Progenitor cell of endocrine pancreas (in vitro differentiated cells): ENCODE data around the gene PDIA3. TPM values are rescaled to one million over a fixed set of nuclear protein-coding genes. Genes with fewer than 3 reads are reported as not detected.
"Not testable (repeated sequence)": the region's sequence is repeated elsewhere in the genome, so short reads cannot be mapped to it uniquely, and the experiment has no call there.

Experiments used
- DNase-seq: peaks from one replicate; pipeline ENCODE4 v3.0.0; 2021; ENCODE audit warnings: low spot score; ENCODE audit not compliant: unreplicated experiment
- H3K27ac Mint-ChIP-seq: 2 replicates; pipeline ENCODE4 v1.8.0; 2021; ENCODE audit warnings: mild to moderate bottlenecking, moderate library complexity, mixed read lengths
- H3K27me3 Mint-ChIP-seq: 2 replicates; pipeline ENCODE4 v1.8.0; 2021; ENCODE audit warnings: mixed read lengths
- H3K36me3 Mint-ChIP-seq: 2 replicates; pipeline ENCODE4 v1.8.0; 2022; ENCODE audit warnings: mixed read lengths; ENCODE audit not compliant: insufficient read depth
- H3K4me1 Mint-ChIP-seq: 2 replicates; pipeline ENCODE4 v1.8.0; 2021; ENCODE audit warnings: low read depth, mixed read lengths
- H3K4me3 Mint-ChIP-seq: 2 replicates; pipeline ENCODE4 v1.8.0; 2021; ENCODE audit warnings: low read depth, mild to moderate bottlenecking, moderate library complexity, mixed read lengths
- H3K9me3 Mint-ChIP-seq: 2 replicates; pipeline ENCODE4 v1.8.0; 2021; ENCODE audit warnings: low read depth, mixed read lengths
- CTCF ChIP-seq: fragments of 200-600 bp; sonication (generic); IDR thresholded peaks from one replicate; pipeline ENCODE4 v1.5.0; 2021; ENCODE audit warnings: antibody characterized with exemption, mild to moderate bottlenecking; ENCODE audit not compliant: unreplicated experiment
- total RNA-seq: library from RNA; stranded (reverse); gene quantifications from 2 replicates; pipeline ENCODE4 v1.2.1, GENCODE V29; 2021

The PDIA3 gene
- total RNA-seq, 1 donor from 2014 or later = 520 TPM

GRCh38 chr15:43800286-43801141 is 54.3 kb downstream of the PDIA3 start, which contains the start of gene HYPK:
TSS of gene HYPK (plus strand) at chr15:43800599. CDS start at chr15:43800623, 24 bp downstream.
- Mint-ChIP-seq H3K4me3 (peak within 1 kb of the TSS; percentile 100), H3K4me1 (peaks cover 16% of the 10 kb centered on the region), H3K27me3 (no peaks in the 10 kb centered on the region), H3K36me3 (peaks cover 17% of the 10 kb centered on the region), H3K9me3 (no peaks in the 10 kb centered on the region), H3K27ac (peak within 1 kb of the TSS; percentile 98)
- TF ChIP-seq CTCF = no peak
- DNase-seq = peak; percentile 65

GRCh38 chr15:43802676-43803075 is 56.4 kb downstream of the PDIA3 start:
- peaks cover 22% of the 10 kb centered on the region for H3K36me3 Mint-ChIP-seq
- H3K4me1 Mint-ChIP-seq = peaks cover 16% of the 10 kb centered on the region
- H3K9me3 Mint-ChIP-seq, H3K27ac Mint-ChIP-seq, DNase-seq, H3K4me3 Mint-ChIP-seq, H3K27me3 Mint-ChIP-seq: not testable (repeated sequence)

- peaks cover 27% of the 10 kb centered on the region for H3K36me3 Mint-ChIP-seq
- H3K4me3 Mint-ChIP-seq = no peak overlapping the region
- no peak overlapping the region for H3K27ac Mint-ChIP-seq
- no peaks in the 10 kb centered on the region for H3K9me3 Mint-ChIP-seq
- H3K27me3 Mint-ChIP-seq = no peaks in the 10 kb centered on the region
- no peaks in the 10 kb centered on the region for H3K4me1 Mint-ChIP-seq
- no peak for DNase-seq
- no peak for TF ChIP-seq CTCF
Measured at GRCh38 chr15:43808435-43808950, 62.3 kb downstream of the PDIA3 start.

- Mint-ChIP-seq H3K4me3 (no peak overlapping the region), H3K27me3 (no peaks in the 10 kb centered on the region), H3K36me3 (peaks cover 28% of the 10 kb centered on the region), H3K27ac (no peak overlapping the region), H3K4me1 (no peaks in the 10 kb centered on the region), H3K9me3 (no peaks in the 10 kb centered on the region)
- no peak for DNase-seq
- no peak for TF ChIP-seq CTCF
Measured at GRCh38 chr15:43808960-43809678, 62.9 kb downstream of the PDIA3 start.

GRCh38 chr15:43815064-43815463 is 68.8 kb downstream of the PDIA3 start:
- H3K4me1 Mint-ChIP-seq = not testable (repeated sequence)
- peaks cover 21% of the 10 kb centered on the region for H3K36me3 Mint-ChIP-seq

GRCh38 chr15:43821505-43821904 is 75.3 kb downstream of the PDIA3 start:
- TF ChIP-seq CTCF = no peak
- Mint-ChIP-seq H3K4me3 (no peak overlapping the region), H3K9me3 (peaks cover 3% of the 10 kb centered on the region), H3K27ac (no peak overlapping the region), H3K27me3 (no peaks in the 10 kb centered on the region), H3K4me1 (peaks cover 7% of the 10 kb centered on the region), H3K36me3 (peaks cover 4% of the 10 kb centered on the region)
- DNase-seq = no peak

More at GRCh38 chr15:43815064-43815463, 68.8 kb downstream of the PDIA3 start:
- not testable (repeated sequence) for H3K4me3 Mint-ChIP-seq, H3K27ac Mint-ChIP-seq, H3K9me3 Mint-ChIP-seq, H3K27me3 Mint-ChIP-seq, DNase-seq
